Ecto neural progenitor cell (in vitro differentiated cells): ENCODE data around the gene SPOCK1.
A peak's percentile ranks its signal among the peaks of the same experiment; 100 is the strongest.

Experiments
- DNase-seq: peaks from one replicate; pipeline ENCODE4 v3.0.0-alpha.2; 2018; ENCODE audit warnings: low spot score

SPOCK1 gene

DNA sequence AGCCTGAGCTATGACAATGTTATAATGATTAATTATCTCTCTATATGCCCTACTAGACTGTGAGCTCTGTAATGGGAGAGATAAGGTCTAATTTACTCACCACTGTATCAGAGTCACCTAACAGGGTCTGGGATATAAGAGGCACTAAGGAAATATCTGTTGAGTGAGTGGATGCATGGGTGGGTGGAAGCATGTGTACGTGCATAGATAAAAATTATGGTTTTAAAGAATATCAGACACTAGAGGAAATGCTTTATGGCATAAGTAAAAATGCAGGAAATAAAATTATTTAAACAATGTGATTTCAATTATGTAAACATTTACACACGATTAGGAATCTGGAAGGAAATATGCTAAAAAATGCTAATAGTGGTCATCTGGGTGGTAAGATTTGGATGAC is 137.8 kb downstream of the SPOCK1 start:
- DNase-seq: no peak

DNA sequence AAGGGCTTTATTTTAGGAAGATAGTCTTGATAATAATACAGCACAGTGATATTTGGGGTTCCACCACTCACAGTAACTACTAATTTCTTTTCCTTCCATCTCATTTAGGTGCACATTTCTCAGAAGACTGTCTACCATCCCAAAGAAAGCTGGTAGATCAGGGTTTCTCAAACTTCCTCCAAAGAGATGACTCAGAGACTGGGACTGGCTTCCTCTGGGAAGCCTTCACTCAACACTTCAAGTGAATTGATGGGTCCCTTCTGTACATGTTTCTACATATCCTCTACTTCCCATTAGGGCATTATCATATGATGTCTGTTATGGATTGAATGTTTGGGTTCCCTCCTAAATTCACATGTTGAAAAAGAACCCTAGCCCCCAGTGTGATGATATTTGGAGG is 138.5 kb downstream of the SPOCK1 start:
- DNase-seq: no peak

DNA sequence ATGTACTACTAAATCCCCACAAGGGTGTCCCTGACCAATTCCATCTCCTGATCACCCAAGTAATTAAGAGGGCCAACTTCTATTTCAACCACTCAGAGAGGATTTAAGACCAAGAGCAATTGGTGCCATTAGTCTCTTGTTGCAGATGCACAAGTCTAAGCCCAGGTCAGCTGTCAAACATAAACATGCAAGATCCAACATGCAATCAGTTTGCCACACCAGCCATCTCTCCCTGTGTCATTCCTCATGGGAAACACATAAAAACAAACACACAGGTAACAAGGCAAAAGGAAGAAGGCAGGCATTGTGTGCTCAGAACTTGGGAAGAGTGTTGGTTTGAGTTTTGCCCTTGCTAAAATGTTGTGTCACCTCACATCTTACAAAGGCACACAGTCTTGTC is 139.2 kb downstream of the SPOCK1 start:
- no peak for DNase-seq

DNA sequence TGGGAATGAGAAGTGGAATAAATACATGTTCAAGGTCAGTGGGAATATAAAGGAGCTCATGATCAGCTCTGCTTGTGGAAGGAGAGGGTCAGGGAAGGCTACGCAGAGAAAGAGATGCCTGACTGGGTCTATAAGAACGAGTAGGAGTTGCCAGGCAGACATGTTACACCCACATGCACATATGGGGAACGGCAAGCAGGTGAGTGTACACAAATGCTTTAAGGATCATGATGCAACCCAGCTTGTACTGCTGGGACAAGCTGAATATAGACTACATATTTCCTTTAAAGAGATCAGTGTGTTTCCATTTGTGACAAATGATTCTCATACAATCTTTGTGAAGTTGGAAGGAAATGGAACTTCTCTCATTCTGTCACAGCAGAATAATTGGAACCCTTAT is 141.7 kb downstream of the SPOCK1 start:
- DNase-seq: no peak

DNA sequence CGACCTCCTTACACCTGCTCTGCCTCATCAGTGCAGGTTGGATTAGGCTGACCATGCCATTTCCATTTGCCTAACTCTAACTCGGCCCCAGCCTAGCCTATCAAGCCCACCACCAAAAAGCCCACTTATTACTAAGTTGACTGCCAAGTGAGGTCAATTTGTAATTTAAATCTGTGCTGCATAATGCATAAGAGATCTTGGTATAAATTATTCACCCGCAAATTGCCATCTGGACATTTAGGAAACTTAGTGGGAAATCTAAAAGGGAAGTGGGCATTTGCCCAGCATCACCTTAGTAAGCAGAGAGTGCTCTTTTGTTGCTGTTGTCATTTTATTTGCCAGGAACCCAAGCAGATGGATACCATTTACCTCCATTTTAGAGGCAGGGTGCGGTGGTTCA is 143.0 kb downstream of the SPOCK1 start:
- no peak for DNase-seq

DNA sequence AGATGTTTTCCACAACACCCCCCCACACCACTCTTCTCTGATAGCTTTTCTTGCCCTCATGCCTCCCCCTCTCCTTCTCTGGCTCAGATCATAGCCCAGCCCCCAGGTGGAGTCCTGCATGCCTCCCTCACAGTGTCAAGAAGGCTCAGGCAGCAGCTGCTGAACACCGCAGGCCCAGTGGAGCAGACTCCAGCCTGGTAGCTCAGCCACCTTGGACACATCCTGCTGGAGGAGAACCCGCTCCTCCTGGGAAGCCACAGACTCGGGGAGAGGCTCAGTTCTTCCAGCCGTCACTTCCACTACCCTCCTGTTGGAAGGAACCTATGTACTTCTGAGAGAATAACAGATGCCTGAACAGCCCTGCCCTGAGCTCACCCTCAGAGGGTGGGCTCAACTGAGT is 143.4 kb downstream of the SPOCK1 start:
- DNase-seq: no peak

DNA sequence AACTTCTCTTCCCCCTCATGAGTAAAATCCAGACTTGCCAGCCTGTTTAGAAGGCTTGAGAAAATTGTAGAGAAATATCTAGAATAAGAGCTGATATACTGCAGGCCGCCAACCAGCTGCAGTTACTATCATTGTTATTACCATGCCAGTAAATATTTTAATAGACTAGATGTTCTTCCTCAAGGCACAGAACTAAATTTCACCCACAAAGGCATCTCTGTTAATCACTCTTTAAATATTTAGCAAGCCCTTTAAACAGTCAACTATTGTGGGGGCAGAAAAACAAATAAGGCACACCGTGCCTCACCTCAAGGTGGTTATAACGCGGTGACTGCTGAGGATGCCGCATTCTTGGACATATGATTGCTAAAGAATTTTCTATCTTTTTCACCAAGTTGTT is 147.0 kb downstream of the SPOCK1 start:
- no peak for DNase-seq

DNA sequence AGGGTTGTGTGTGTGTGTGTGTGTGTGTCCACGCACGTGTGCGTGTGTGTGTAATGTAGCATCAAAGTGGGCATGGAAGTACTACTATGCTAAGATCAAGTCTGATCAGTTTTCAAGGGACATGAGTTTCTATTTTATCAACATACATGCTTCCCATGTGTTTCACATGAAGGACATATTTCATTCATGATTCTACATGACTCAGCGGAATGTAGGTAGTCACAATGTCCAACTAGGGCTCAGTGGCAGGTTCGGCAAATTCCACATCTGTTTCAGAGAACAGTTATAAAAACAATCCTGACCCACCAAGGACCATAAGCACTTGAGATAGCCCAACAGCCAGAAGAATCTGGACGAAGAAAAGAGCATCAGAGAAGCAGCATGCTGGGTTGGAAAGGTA is 148.3 kb downstream of the SPOCK1 start:
- no peak for DNase-seq

DNA sequence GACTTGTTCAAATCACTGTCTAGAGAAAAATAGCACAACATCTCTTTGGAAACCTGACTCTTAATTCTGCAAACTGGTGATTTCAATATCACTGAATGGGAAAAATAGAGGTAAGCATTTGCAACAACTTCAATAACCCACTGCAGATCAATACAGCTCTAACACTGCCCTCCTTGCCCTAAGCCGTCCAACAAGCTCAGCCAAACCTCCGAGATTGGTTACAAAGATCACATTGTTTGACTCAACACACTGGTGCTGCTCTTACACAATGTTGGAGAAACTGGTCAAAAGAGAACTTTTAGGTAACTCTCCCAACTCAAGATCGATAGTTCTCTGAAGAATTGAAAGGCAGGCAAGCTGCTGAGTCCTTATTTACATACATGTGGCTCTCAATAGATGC is 150.4 kb downstream of the SPOCK1 start:
- no peak for DNase-seq

DNA sequence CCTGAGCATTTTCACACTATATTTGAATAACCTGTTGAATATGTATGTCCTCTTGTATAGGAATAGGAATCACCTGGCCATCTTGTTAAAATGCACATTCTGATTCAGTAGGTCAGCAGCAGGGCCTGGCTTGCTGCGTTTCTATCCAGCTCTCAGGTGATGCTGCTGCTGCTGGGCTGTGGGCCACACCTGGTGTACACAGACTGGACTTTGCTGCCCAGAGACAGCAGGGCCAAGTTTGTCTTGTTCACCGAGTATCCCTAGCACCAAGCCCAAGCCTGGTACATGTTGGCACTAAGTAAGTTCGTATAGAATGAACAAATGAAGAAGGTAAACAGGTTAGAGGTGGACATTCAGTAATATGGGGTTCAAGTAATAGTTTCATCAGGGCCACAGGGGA is 151.3 kb downstream of the SPOCK1 start:
- DNase-seq: no peak

DNA sequence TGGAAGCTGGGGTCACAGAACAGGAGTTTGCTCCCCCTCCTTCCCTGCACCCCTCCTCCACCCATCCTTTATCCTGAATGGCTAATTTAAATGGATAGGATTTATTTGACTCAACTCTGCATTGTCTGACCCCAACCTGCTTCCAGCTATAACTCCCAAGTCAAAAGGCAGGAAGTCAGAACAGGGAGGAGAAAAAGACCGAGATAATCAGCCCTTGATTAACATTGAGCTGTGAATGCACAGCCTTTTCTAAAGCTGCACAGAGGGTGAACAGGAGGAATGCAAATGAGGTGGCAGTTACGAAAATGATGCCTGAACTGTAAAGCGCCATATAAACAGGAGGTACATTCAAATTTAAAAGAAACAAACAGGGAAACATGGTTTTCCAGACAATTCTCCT is 152.8 kb downstream of the SPOCK1 start:
- DNase-seq: no peak

DNA sequence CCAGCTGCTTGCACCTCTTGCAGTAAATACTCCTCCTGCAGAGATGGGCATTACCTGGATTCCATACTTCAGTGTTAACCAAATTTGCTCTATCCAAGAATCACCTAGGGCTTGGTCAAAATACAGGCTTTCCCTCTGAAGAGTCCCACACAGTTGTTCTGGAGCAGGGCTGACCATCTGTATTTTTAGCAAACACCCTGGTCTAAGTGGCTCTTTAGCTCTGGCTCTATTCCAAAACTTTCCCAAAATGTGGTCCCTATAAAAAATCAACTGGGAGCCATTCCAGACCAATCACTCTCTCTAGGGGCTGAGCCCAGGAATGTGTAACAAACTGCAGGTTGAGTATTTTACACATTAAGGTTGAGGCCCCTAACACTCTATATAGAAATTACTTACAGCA is 153.7 kb downstream of the SPOCK1 start:
- no peak for DNase-seq

DNA sequence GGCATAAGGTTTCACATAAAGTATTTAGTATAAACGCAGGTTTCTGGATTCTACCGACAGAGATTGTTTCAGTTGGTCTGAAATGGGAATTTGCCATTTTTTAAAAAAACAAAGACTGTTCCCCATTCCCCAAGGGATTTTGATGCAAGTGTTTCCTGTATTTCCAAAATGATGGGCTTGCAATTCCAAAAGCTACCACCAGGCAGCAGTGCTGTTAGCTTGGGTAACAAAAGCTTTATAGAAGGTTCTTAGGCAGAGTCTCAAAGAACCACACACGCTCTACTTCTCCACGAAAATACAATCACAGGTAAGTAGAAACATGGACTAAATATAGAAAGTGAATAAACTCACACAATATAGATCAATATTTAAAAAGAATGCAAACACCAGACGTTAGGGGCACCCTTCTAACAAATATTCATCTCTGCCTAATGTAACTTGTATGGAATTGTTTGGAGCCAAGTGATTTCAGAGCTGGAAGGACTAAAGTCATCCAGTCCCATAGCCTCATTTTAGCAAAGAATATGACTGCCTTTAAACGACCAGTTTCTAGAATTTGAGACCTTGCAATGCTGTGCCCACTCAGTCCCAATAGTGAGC is 154.3 kb downstream of the SPOCK1 start:
- DNase-seq: peak; percentile 54

DNA sequence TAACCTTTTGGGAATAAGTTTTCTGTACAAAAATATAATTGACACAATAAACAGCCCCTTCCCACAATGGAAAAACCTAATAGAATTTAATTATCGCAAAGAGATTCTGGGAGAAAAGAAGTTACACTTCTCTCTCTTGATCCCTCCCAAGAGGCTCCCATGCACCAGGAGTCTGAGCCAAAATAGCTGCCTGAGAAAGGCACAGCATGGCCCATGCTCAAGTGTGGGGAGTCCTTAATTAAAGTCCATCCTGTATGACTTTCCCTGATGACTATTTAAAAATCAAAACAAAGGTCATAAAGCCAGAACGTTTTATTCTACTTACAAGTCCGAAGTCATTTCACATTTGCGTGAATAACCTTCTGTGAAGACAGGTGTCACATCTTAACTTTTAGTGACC is 155.1 kb downstream of the SPOCK1 start:
- DNase-seq: no peak

DNA sequence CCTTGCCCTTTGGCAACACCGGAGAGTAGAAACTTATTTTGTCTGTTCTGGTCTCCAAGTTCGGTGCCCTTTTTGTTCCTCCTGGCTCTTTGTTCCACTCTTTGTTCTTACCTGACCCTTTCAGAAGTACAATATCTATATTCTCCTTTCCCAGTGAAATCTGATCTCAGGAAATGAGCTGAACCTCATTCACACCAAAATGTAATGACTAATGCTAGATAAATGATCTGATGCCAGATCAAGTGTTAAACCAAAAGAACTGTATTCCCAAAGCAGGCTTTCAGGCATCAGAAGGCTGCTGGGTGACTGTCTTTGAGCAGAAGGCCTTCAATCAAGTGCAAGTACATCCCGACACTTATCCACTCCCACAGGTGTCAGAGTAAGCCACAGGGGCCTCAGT is 156.4 kb downstream of the SPOCK1 start:
- DNase-seq: no peak

DNA sequence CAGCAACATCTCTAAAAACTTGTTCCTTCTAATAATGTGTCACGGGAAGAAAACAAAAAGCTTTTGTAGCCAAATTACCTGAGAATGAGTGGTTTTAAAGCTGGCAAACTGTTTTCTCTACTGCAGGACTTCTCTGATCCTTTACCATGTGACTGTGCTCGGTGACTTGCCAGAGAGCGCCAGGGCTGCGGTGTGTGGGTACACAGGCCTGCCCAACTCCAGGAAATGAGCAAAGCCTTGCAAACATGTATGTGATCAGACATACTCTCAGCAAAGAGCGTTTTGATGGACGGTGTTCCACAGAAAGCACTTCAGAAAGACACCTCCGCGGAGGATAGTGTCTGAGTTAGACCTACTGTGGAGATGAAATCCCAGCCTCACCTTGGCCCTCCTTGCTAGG is 157.3 kb downstream of the SPOCK1 start:
- DNase-seq: no peak

DNA sequence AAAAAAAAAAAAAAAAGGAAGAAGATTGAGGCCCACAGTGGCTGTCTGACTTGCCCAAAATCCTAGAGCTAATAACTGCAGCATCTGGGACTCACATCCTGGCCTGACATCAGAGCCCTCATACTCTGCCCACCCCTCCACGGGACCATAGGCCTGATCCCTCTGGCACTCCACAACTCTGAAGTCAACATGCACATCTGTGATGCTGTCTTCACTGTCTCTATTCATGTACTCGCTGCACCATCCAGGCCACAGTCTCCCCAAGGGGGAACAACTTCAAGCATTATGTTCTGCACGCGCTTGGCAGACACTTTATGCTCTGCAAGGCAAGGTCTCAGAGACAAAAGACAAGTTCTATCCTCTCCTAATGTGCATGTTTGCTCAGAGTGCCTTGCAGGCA is 158.2 kb downstream of the SPOCK1 start:
- DNase-seq: no peak

DNA sequence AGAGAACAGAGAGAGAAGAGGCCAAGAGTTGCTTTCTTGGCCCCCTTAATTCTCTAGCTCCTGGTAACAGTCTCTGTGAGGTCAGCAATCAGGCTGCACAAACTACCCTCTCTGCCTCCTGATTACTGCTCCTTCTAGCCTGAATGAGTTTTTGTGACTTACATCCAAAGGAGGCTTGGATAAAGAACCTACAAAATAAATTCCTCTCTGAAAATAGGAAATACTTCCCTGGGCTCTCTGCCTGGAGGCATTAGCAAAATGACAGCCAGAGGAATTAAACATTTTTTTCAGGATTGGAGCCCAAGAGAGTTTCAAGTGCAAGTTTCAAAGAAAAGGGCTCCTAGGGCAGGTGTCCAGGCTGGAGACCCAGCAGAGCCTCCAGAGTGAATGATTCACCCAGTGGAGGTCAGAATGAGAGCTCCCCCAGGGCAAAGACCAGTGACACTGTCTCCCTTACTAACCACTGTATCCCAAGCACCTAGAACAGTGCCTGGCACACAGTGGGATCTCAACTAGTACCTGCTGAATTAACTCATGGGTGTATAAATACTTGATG is 162.5 kb downstream of the SPOCK1 start:
- DNase-seq: no peak

DNA sequence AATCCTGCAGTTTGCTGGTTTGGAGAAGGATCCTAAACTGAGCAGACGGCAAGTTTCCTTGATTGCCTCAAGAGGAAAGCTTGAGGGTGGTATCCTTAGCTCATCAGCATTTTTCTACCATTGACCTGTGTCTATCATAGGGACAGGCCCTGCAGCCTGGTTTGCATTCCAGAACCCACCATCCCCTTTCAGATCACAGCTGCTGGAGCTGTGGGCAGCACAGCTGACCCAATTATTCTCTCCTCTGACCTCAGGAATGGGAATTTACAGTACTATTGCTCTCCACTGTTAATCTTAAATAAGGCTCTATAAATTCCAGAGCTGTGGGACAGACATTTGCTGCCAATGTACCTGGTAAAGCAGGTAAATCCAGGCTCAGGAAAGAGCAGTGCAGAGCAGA is 163.0 kb downstream of the SPOCK1 start:
- no peak for DNase-seq

DNA sequence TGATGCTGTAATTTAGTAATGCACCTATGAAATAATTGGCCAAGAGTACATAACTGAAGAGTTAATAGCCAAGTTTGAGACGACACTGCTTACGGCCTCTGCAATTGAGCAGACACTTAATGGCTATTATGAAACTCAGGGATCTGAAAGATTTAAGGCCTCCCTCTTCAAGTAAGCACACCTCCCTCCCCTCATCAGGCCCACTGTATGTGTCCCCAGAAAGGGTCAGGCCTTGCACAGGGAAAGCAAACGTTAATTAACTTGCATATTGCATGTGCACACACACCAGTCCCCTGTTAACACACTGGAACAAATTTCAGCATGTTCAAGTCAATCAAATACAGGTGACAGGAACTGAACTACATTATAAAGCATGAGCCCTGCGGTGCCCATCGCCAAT is 163.6 kb downstream of the SPOCK1 start:
- DNase-seq: no peak

DNA sequence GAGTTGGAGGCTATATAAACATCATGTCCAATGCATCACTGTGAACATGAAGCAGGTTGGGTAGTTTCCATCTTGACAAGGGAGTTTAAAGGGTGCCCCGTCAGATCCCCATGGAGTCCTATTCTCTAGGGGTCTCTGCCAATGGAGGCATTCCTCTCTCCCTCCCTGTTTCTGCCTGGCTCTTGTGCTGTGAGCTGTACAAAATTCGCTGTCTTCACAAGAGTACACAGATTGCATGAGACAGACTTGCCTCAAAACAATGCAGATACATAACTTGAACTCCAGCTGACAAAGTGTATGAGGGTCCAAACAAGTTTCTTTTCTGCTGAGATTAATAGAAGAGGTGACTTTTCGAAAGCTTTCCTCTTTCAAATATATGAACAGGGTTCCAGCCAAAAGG is 165.2 kb downstream of the SPOCK1 start:
- DNase-seq: no peak

DNA sequence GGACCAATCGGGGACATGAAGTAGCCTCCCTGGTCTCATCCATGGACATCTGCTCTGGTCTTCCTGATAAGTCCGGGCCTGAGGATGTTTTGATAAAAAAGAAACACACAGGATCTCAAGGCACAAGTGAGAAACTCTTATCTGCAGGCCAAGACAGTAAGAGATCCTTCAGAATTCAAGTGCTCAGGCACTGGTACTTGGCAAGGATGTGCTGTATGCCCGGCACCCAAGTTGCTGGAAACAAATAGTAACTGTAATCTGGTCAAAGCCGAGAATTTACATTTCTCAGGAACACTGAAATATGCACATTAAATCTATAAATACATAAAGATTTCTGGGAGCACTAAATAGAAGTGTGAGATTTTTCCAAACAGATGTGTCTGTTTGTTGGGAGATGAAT is 165.7 kb downstream of the SPOCK1 start:
- no peak for DNase-seq

DNA sequence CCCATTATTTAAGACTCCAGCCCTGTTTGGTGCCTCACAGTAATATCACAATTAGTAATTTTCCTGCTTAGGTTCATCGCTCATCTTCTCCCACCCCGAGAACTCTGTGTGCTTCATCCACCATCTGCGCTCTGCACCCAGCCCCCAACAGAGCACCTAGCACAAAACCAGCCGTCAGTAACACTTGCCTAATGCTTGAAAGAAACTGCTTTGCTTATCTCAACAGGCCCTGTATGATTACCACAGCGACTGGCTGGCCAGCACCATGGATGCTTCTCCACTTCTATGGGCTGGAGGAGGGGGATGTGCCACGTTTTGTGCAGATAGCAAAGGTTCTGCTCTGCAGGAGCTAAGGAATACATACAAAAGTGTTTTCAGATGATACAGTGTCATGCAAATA is 166.8 kb downstream of the SPOCK1 start:
- no peak for DNase-seq

DNA sequence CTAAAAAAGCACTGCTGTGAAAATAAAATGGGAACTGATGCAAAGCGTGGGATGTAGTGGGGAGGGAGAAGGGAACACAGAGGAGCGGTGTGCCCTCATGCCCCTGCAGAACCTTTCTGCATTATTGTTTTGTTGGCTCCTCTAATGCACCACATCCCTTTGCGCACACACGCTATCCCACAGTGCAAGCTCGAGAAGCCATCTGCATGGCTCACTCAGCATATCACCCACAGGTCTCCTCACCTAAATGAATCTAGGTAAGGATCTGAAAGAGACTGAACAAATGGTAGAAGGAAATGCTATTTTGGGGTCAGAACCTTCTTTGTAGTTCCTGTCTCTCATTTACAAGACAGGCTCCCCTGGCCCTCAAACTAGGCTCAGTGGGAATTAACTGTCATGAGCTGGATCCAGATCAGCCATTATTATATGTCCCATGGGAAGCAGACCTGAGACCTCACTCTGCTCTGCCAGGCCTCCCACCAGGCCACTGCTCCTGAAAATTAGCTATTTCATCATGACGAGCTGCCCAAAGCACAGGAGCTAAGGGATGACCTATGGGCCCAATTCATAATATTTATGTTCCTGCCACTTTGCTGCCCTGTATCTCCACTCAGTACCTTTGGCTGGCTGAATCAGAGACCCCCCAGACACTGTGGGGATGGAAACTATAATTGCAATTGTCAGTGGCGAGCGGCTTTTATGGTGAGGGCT is 169.4 kb downstream of the SPOCK1 start:
- no peak for DNase-seq
